Right lobe of liver (tissue), 6 donors: ENCODE results near the gene IKBKE. TPM values are rescaled to one million over a fixed set of nuclear protein-coding genes. Genes with fewer than 3 reads are reported as not detected.

Experiments used
- ATAC-seq, 4 donors: fragments of 200-7000 bp; cut with Tn5 transposase; one replicate each; pipeline ENCODE4 v1.9.1; 2020; ENCODE audit warnings: mild to moderate bottlenecking in 4 of 4, moderate library complexity in 4 of 4
- DNase-seq, 3 donors: peaks; one replicate each; pipeline ENCODE4 v3.0.0-alpha.2; 2020
- H3K27ac ChIP-seq, 3 donors: fragments of 200-600 bp; one replicate each; pipeline ENCODE4 v1.8.0; 2022
- H3K27me3 ChIP-seq, 2 donors: fragments of 200-600 bp; one replicate each; pipeline ENCODE4 v1.8.0; 2022
- H3K36me3 ChIP-seq, 4 donors: fragments of 200-600 bp; sonication (generic) in 1 of 4; one replicate each; pipeline versions ENCODE4 v1.5.1 to v1.8.0; 2017 to 2022; ENCODE audit warnings: control low read depth in 1 of 4
- H3K4me1 ChIP-seq, 4 donors: fragments of 200-600 bp; sonication (generic) in 1 of 4; one replicate each; pipeline versions ENCODE4 v1.5.1 to v1.8.0; 2017 to 2022; ENCODE audit warnings: control low read depth in 1 of 4
- H3K4me3 ChIP-seq, 3 donors: fragments of 200-600 bp; one replicate each; pipeline ENCODE4 v1.8.0; 2022
- H3K9me3 ChIP-seq, 4 donors: fragments of 200-600 bp; sonication (generic) in 1 of 4; one replicate each; pipeline versions ENCODE4 v1.5.1 to v1.8.0; 2017 to 2022; ENCODE audit warnings: control low read depth in 1 of 4
- CTCF ChIP-seq, 4 donors: fragments of 200-600 bp in 3 of 4; fragments of 450-650 bp in 1 of 4; IDR thresholded peaks; one replicate each; pipeline versions ENCODE4 v1.5.1 to v1.8.0; 2016 to 2022; ENCODE audit warnings: antibody characterized with exemption in 4 of 4, mild to moderate bottlenecking in 2 of 4
- POLR2A ChIP-seq: fragments of 450-650 bp; IDR thresholded peaks from one replicate; pipeline ENCODE4 v1.6.1; 2017; ENCODE audit warnings: antibody characterized with exemption, mild to moderate bottlenecking
- WGBS: methylation state at CpG from one replicate; pipeline ENCODE4 v1.1.6; 2018; ENCODE audit warnings: low coverage, low lambda C conversion rate; ENCODE audit not compliant: insufficient coverage; ENCODE audit errors: missing lambda C conversion rate; 5-methylcytosine and 5-hydroxymethylcytosine counted together
- intact Hi-C, 2 donors: fragments of 100-400 bp; cut with DNase I; formaldehyde crosslinking; loops; one replicate each; pipeline versions ENCODE4 v1.11.2 to v1.14.1; 2022
- total RNA-seq, 6 experiments: library from RNA; depleted of rRNA in 2 of 6; stranded (reverse); fragments of >200 nt in 2 of 6; fragmentation: NEBNext Ultra II Directional in 3 of 6; extraction: Animal tissue kit (Norgen Biotek cat#: 25700) in 3 of 6; gene quantifications; one replicate each; pipeline versions ENCODE4 v1.1.0 to v1.2.4, GENCODE V29; 2016 to 2023
- donor health status: DM: no; HTN: yes; CAD: no.
- donor health status: DM: no; HTN: no; CAD: no.
- donor health status: DM: no; HTN: no; CAD: no.
- donor health status: DM: no; HTN: yes; CAD: no.
- donor health status: DM: no; HTN: yes; CAD: no.

IKBKE gene
- total RNA-seq, 6 experiments from 2014 or later = 0.86 to 2.7 (median 1.9) TPM

GRCh38 chr1:206429421-206429820 is 40.9 kb upstream of the IKBKE start:
- no peak for TF ChIP-seq CTCF (IDR thresholded peaks at IDR 0.05)
- TF ChIP-seq POLR2A = no peak
- Histone ChIP-seq H3K36me3 (peaks cover 0 to 2% (median 0%) of the 10 kb centered on the region in 4 donors), H3K27ac (no peak overlapping the region), H3K4me1 (peaks cover 0 to 9% (median 3%) of the 10 kb centered on the region in 4 donors), H3K4me3 (no peak overlapping the region), H3K9me3 (no peaks in the 10 kb centered on the region), H3K27me3 (no peaks in the 10 kb centered on the region)
- DNase-seq (peak in 1 of 3 donors; percentile 12), ATAC-seq (no peak)
- 84% methylated on average over 4 of the region's 4 CpGs for WGBS
- intact Hi-C loops = no loop called here

GRCh38 chr1:206430031-206430983 is 40.0 kb upstream of the IKBKE start:
- WGBS = 53% methylated on average over 9 of the region's 9 CpGs
- H3K36me3 ChIP-seq = peaks cover 0 to 2% (median 0%) of the 10 kb centered on the region in 4 donors

GRCh38 chr1:206435445-206435844 is 34.8 kb upstream of the IKBKE start:
- Histone ChIP-seq H3K9me3 (no peaks in the 10 kb centered on the region), H3K27ac (no peak overlapping the region), H3K36me3 (peaks cover 0 to 4% (median under 1%) of the 10 kb centered on the region in 4 donors), H3K4me1 (peaks cover 0 to 7% (median 0%) of the 10 kb centered on the region in 4 donors), H3K27me3 (no peaks in the 10 kb centered on the region), H3K4me3 (no peak overlapping the region)
- intact Hi-C loops = no loop called here
- TF ChIP-seq CTCF (IDR thresholded peaks at IDR 0.05) = no peak
- no peak for TF ChIP-seq POLR2A
- ATAC-seq (no peak), DNase-seq (no peak)
- WGBS = no CpG with 5 or more reads among the region's 1 CpG

More at GRCh38 chr1:206430031-206430983, 40.0 kb upstream of the IKBKE start:
- ATAC-seq (peak; percentile 54 to 93 (median 87)), DNase-seq (peak in 1 of 3 donors; percentile 34)
- intact Hi-C loops = no loop called here
- H3K27ac ChIP-seq = peak overlapping the region in 1 of 3 donors; percentile 4
- TF ChIP-seq POLR2A (no peak), CTCF (IDR thresholded peaks at IDR 0.05) (peak in 3 of 4 donors; percentile 13 to 28 (median 22))
- H3K4me1 ChIP-seq = peaks cover 0 to 9% (median 3%) of the 10 kb centered on the region in 4 donors
- H3K4me3 ChIP-seq = no peak overlapping the region
- no peaks in the 10 kb centered on the region for H3K9me3 ChIP-seq
- no peaks in the 10 kb centered on the region for H3K27me3 ChIP-seq

GRCh38 chr1:206438554-206438953 is 31.7 kb upstream of the IKBKE start:
- TF ChIP-seq CTCF (IDR thresholded peaks at IDR 0.05) = no peak
- no peak for TF ChIP-seq POLR2A
- DNase-seq (no peak), ATAC-seq (peak in 3 of 4 donors; percentile 55 to 89 (median 78))
- peaks cover 0 to 12% (median 5%) of the 10 kb centered on the region in 4 donors for H3K36me3 ChIP-seq
- no peaks in the 10 kb centered on the region for H3K27me3 ChIP-seq
- H3K4me3 ChIP-seq = no peak overlapping the region
- peaks cover 0 to 7% (median 0%) of the 10 kb centered on the region in 4 donors for H3K4me1 ChIP-seq
- no peaks in the 10 kb centered on the region for H3K9me3 ChIP-seq
- intact Hi-C loops = no loop called here
- H3K27ac ChIP-seq = no peak overlapping the region
